Mammary epithelial cell (primary cell): ENCODE measurements around the gene CCT6B.

Experiments used
- CTCF ChIP-seq, 2 donors: IDR thresholded peaks in 1 of 2; conservative IDR thresholded peaks in 1 of 2; 2 replicates each; pipeline ENCODE4 v1.5.1; 2011 to 2012; ENCODE audit warnings: inconsistent platforms in 2 of 2, low read length in 2 of 2, mild to moderate bottlenecking in 2 of 2, control low read depth in 1 of 2, low read depth in 1 of 2; ENCODE audit not compliant: insufficient read depth in 1 of 2; ENCODE audit errors: extremely low read depth in 1 of 2
- EZH2 ChIP-seq: IDR thresholded peaks from 2 replicates; pipeline ENCODE4 v1.6.1; 2012; ENCODE audit warnings: low read length, inconsistent platforms, borderline replicate concordance

GRCh38 chr17:34902831-34903547, 58.3 kb downstream of the CCT6B start:
- TF ChIP-seq CTCF (conservative IDR thresholded peaks at IDR 0.05 in 1 of 2, IDR thresholded peaks at IDR 0.05 in 1 of 2; ENCODE audit: extremely low read depth in 1 of 2, insufficient read depth in 1 of 2, low read depth in 1 of 2, low read length in 2 of 2) = no peak
- no peak for TF ChIP-seq EZH2
